ENCODE measurements around the gene CFAP410.

GRCh38 chr21:44294391-44295162 lies 44.6 kb downstream of the CFAP410 start:
- no peak for TF ChIP-seq POLR2A (IDR thresholded peaks at IDR 0.05; ENCODE audit: low read depth, low read length)
- no peak for TF ChIP-seq POLR2AphosphoS5 (IDR thresholded peaks at IDR 0.05; ENCODE audit: low read depth, low read length)
- no peak for TF ChIP-seq TAF1 (IDR thresholded peaks at IDR 0.05; ENCODE audit: borderline replicate concordance, low read depth, low read length)
